GM23338 (cell line): ENCODE data around the gene HDAC8. TPM values are rescaled to one million over a fixed set of nuclear protein-coding genes. Genes with fewer than 3 reads are reported as not detected.

Experiments used
- ATAC-seq: fragments of 200-7000 bp; cut with Tn5 transposase; 3 replicates; pipeline ENCODE4 v1.9.1; 2020
- DNase-seq: peaks from one replicate; pipeline ENCODE4 v3.0.0-alpha.2; 2015; ENCODE audit warnings: low spot score
- H2AFZ ChIP-seq: fragments of 200-600 bp; sonication (generic); 2 replicates; pipeline ENCODE4 v1.8.0; 2016; ENCODE audit warnings: antibody characterized with exemption, mild to moderate bottlenecking, moderate library complexity
- H3F3A ChIP-seq: fragments of 200-600 bp; sonication (generic); replicated peaks from 2 replicates; pipeline ENCODE4 v1.8.0; 2017; ENCODE audit warnings: antibody characterized with exemption, mixed run types, low read depth
- H3K27ac ChIP-seq: fragments of 200-600 bp; sonication (generic); 2 replicates; pipeline ENCODE4 v1.6.1; 2016; ENCODE audit warnings: low read depth
- H3K27me3 ChIP-seq: fragments of 200-600 bp; sonication (generic); 2 replicates; pipeline ENCODE4 v1.8.0; 2016; ENCODE audit warnings: mild to moderate bottlenecking, mixed run types, moderate library complexity; ENCODE audit not compliant: insufficient read depth
- H3K36me3 ChIP-seq: fragments of 200-600 bp; sonication (generic); 2 replicates; pipeline ENCODE4 v1.8.0; 2016; ENCODE audit warnings: mild to moderate bottlenecking; ENCODE audit not compliant: insufficient read depth
- H3K4me1 ChIP-seq: fragments of 200-600 bp; sonication (generic); 2 replicates; pipeline ENCODE4 v1.8.0; 2016; ENCODE audit warnings: mild to moderate bottlenecking, moderate library complexity; ENCODE audit not compliant: insufficient read depth
- H3K4me2 ChIP-seq: fragments of 200-600 bp; sonication (generic); 2 replicates; pipeline ENCODE4 v1.7.1; 2017; ENCODE audit warnings: mixed run types
- H3K4me3 ChIP-seq: fragments of 200-600 bp; sonication (generic); 2 replicates; pipeline ENCODE4 v1.6.1; 2016; ENCODE audit warnings: mixed run types
- H3K79me2 ChIP-seq: fragments of 200-600 bp; sonication (generic); replicated peaks from 2 replicates; pipeline ENCODE4 v1.8.0; 2017; ENCODE audit warnings: mild to moderate bottlenecking; ENCODE audit not compliant: insufficient read depth
- H3K9me2 ChIP-seq: fragments of 200-600 bp; sonication (generic); 2 replicates; pipeline ENCODE4 v1.8.0; 2017; ENCODE audit not compliant: insufficient read depth
- H4K20me1 ChIP-seq: fragments of 200-600 bp; sonication (generic); replicated peaks from 2 replicates; pipeline ENCODE4 v1.8.0; 2017; ENCODE audit warnings: mild to moderate bottlenecking; ENCODE audit not compliant: insufficient read depth
- H3K27ac Mint-ChIP-seq: 2 replicates; pipeline ENCODE4 v1.8.0; 2020; ENCODE audit warnings: inconsistent platforms, mild to moderate bottlenecking, moderate library complexity, mixed read lengths
- H3K27me3 Mint-ChIP-seq: 3 replicates; pipeline ENCODE4 v1.8.0; 2022; ENCODE audit warnings: low read depth, mild to moderate bottlenecking, moderate library complexity, mixed read lengths, inconsistent platforms; ENCODE audit not compliant: insufficient read depth, poor library complexity
- H3K36me3 Mint-ChIP-seq: 3 replicates; pipeline ENCODE4 v1.8.0; 2021; ENCODE audit warnings: low read depth, mild to moderate bottlenecking, inconsistent platforms, moderate library complexity, mixed read lengths
- H3K4me1 Mint-ChIP-seq: 3 replicates; pipeline ENCODE4 v1.8.0; 2020; ENCODE audit warnings: mild to moderate bottlenecking, inconsistent platforms, mixed read lengths
- H3K4me3 Mint-ChIP-seq: 3 replicates; pipeline ENCODE4 v1.8.0; 2021; ENCODE audit warnings: moderate library complexity, mild to moderate bottlenecking, inconsistent platforms, mixed read lengths
- H3K9me3 Mint-ChIP-seq: 3 replicates; pipeline ENCODE4 v1.8.0; 2020; ENCODE audit warnings: moderate library complexity, mild to moderate bottlenecking, inconsistent platforms, mixed read lengths
- CREB1 ChIP-seq: fragments of 250-450 bp; sonication (Bioruptor Pico); IDR thresholded peaks from 2 replicates; pipeline ENCODE4 v1.5.0; 2020; ENCODE audit warnings: low read depth, mild to moderate bottlenecking, moderate library complexity
- ETS1 ChIP-seq: IDR thresholded peaks from 2 replicates; pipeline ENCODE4 v1.6.1; 2016; ENCODE audit warnings: antibody characterized with exemption
- EZH2 ChIP-seq: fragments of 200-600 bp; sonication (generic); IDR thresholded peaks from one replicate; pipeline ENCODE4 v1.8.0; 2017; ENCODE audit warnings: antibody characterized with exemption, mild to moderate bottlenecking, low read depth; ENCODE audit not compliant: unreplicated experiment
- EZH2phosphoT487 ChIP-seq: fragments of 200-600 bp; sonication (generic); IDR thresholded peaks from one replicate; pipeline ENCODE4 v1.8.1; 2018; ENCODE audit warnings: antibody characterized with exemption; ENCODE audit not compliant: unreplicated experiment
- JUNB ChIP-seq: IDR thresholded peaks from one replicate; pipeline ENCODE4 v1.6.1; 2016; ENCODE audit warnings: antibody characterized with exemption; ENCODE audit not compliant: unreplicated experiment
- NANOG ChIP-seq: IDR thresholded peaks from 2 replicates; pipeline ENCODE4 v1.6.1; 2016; ENCODE audit warnings: antibody characterized with exemption, borderline replicate concordance
- POLR2AphosphoS5 ChIP-seq: IDR thresholded peaks from 2 replicates; pipeline ENCODE4 v1.6.1; 2016; ENCODE audit warnings: antibody characterized with exemption, low read depth
- STAT1 ChIP-seq: IDR thresholded peaks from one replicate; pipeline ENCODE4 v1.6.1; 2016; ENCODE audit warnings: antibody characterized with exemption; ENCODE audit not compliant: unreplicated experiment
- ZNF114 ChIP-seq: fragments of 250-450 bp; sonication (Bioruptor Pico); IDR thresholded peaks from 2 replicates; pipeline ENCODE4 v1.5.0; 2020; ENCODE audit warnings: mild to moderate bottlenecking, moderate library complexity
- ZNF331 ChIP-seq: fragments of 250-450 bp; sonication (Bioruptor Pico); IDR thresholded peaks from 2 replicates; pipeline ENCODE4 v1.5.0; 2020; ENCODE audit warnings: low read depth, mild to moderate bottlenecking, moderate library complexity
- polyA plus RNA-seq: library from polyadenylated mRNA; unstranded; fragments of >200 nt; fragmentation: Nextera tagmentation; extraction: Ambion mirVana; gene quantifications from 2 replicates; pipeline ENCODE4 v1.2.1, GENCODE V29; 2016
- total RNA-seq: library from RNA; depleted of rRNA; stranded (reverse); fragments of >200 nt; shearing (Covaris generic); gene quantifications from 2 replicates; pipeline ENCODE4 v1.2.3, GENCODE V29; 2014
- TF ChIP-seq, protein P1 (sequence below): fragments of 250-450 bp; sonication (Bioruptor Pico); IDR thresholded peaks from 2 replicates; pipeline ENCODE4 v1.5.0; 2020; ENCODE audit warnings: mild to moderate bottlenecking, moderate library complexity
- TF ChIP-seq, protein P2 (sequence below): IDR thresholded peaks from one replicate; pipeline ENCODE4 v1.6.1; 2018; ENCODE audit warnings: antibody characterized with exemption; ENCODE audit not compliant: unreplicated experiment
- TF ChIP-seq, protein P3 (sequence below), 2 experiments: fragments of 200-600 bp in 1 of 2; sonication (generic) in 1 of 2; conservative IDR thresholded peaks; 2 replicates each; pipeline versions ENCODE4 v1.5.1 to v1.6.1; 2016 to 2017; ENCODE audit warnings: antibody characterized with exemption in 2 of 2, low read depth in 2 of 2, mild to moderate bottlenecking in 2 of 2, moderate library complexity in 1 of 2

Gene HDAC8
- total and polyA plus RNA-seq, 2 experiments from 2014 or later, result 21.6 to 28.7 TPM

GRCh38 chrX:72340041-72340440 lies 232.6 kb downstream of the HDAC8 start:
- Histone ChIP-seq H3K4me1 (no peaks in the 10 kb centered on the region), H3K9me2 (no peaks in the 10 kb centered on the region), H3K27ac (no peak overlapping the region), H3K4me3 (no peak overlapping the region), H3K4me2 (no peak overlapping the region), H2AFZ (no peak overlapping the region), H4K20me1 (no peaks in the 10 kb centered on the region), H3K27me3 (no peaks in the 10 kb centered on the region), H3F3A (no peaks in the 10 kb centered on the region), H3K36me3 (no peaks in the 10 kb centered on the region), H3K79me2 (no peaks in the 10 kb centered on the region)
- H3K36me3 Mint-ChIP-seq, result no peaks in the 10 kb centered on the region
- TF ChIP-seq ETS1 (no peak), EZH2phosphoT487 (no peak), ZNF331 (no peak), POLR2AphosphoS5 (no peak), ZNF114 (CRISPR knock-in tag) (no peak), JUNB (no peak), STAT1 (no peak), CREB1 (CRISPR knock-in tag) (no peak), EZH2 (no peak), NANOG (no peak)
- TF ChIP-seq, protein P1, sequence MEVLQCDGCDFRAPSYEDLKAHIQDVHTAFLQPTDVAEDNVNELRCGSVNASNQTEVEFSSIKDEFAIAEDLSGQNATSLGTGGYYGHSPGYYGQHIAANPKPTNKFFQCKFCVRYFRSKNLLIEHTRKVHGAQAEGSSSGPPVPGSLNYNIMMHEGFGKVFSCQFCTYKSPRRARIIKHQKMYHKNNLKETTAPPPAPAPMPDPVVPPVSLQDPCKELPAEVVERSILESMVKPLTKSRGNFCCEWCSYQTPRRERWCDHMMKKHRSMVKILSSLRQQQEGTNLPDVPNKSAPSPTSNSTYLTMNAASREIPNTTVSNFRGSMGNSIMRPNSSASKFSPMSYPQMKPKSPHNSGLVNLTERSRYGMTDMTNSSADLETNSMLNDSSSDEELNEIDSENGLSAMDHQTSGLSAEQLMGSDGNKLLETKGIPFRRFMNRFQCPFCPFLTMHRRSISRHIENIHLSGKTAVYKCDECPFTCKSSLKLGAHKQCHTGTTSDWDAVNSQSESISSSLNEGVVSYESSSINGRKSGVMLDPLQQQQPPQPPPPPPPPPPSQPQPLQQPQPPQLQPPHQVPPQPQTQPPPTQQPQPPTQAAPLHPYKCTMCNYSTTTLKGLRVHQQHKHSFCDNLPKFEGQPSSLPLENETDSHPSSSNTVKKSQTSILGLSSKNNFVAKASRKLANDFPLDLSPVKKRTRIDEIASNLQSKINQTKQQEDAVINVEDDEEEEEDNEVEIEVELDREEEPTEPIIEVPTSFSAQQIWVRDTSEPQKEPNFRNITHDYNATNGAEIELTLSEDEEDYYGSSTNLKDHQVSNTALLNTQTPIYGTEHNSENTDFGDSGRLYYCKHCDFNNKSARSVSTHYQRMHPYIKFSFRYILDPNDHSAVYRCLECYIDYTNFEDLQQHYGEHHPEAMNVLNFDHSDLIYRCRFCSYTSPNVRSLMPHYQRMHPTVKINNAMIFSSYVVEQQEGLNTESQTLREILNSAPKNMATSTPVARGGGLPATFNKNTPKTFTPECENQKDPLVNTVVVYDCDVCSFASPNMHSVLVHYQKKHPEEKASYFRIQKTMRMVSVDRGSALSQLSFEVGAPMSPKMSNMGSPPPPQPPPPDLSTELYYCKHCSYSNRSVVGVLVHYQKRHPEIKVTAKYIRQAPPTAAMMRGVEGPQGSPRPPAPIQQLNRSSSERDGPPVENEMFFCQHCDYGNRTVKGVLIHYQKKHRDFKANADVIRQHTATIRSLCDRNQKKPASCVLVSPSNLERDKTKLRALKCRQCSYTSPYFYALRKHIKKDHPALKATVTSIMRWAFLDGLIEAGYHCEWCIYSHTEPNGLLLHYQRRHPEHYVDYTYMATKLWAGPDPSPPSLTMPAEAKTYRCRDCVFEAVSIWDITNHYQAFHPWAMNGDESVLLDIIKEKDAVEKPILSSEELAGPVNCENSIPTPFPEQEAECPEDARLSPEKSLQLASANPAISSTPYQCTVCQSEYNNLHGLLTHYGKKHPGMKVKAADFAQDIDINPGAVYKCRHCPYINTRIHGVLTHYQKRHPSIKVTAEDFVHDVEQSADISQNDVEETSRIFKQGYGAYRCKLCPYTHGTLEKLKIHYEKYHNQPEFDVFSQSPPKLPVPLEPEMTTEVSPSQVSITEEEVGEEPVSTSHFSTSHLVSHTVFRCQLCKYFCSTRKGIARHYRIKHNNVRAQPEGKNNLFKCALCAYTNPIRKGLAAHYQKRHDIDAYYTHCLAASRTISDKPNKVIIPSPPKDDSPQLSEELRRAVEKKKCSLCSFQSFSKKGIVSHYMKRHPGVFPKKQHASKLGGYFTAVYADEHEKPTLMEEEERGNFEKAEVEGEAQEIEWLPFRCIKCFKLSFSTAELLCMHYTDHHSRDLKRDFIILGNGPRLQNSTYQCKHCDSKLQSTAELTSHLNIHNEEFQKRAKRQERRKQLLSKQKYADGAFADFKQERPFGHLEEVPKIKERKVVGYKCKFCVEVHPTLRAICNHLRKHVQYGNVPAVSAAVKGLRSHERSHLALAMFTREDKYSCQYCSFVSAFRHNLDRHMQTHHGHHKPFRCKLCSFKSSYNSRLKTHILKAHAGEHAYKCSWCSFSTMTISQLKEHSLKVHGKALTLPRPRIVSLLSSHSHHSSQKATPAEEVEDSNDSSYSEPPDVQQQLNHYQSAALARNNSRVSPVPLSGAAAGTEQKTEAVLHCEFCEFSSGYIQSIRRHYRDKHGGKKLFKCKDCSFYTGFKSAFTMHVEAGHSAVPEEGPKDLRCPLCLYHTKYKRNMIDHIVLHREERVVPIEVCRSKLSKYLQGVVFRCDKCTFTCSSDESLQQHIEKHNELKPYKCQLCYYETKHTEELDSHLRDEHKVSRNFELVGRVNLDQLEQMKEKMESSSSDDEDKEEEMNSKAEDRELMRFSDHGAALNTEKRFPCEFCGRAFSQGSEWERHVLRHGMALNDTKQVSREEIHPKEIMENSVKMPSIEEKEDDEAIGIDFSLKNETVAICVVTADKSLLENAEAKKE, result no peak
- TF ChIP-seq, protein P2, sequence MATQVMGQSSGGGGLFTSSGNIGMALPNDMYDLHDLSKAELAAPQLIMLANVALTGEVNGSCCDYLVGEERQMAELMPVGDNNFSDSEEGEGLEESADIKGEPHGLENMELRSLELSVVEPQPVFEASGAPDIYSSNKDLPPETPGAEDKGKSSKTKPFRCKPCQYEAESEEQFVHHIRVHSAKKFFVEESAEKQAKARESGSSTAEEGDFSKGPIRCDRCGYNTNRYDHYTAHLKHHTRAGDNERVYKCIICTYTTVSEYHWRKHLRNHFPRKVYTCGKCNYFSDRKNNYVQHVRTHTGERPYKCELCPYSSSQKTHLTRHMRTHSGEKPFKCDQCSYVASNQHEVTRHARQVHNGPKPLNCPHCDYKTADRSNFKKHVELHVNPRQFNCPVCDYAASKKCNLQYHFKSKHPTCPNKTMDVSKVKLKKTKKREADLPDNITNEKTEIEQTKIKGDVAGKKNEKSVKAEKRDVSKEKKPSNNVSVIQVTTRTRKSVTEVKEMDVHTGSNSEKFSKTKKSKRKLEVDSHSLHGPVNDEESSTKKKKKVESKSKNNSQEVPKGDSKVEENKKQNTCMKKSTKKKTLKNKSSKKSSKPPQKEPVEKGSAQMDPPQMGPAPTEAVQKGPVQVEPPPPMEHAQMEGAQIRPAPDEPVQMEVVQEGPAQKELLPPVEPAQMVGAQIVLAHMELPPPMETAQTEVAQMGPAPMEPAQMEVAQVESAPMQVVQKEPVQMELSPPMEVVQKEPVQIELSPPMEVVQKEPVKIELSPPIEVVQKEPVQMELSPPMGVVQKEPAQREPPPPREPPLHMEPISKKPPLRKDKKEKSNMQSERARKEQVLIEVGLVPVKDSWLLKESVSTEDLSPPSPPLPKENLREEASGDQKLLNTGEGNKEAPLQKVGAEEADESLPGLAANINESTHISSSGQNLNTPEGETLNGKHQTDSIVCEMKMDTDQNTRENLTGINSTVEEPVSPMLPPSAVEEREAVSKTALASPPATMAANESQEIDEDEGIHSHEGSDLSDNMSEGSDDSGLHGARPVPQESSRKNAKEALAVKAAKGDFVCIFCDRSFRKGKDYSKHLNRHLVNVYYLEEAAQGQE, result no peak
- TF ChIP-seq, protein P3, sequence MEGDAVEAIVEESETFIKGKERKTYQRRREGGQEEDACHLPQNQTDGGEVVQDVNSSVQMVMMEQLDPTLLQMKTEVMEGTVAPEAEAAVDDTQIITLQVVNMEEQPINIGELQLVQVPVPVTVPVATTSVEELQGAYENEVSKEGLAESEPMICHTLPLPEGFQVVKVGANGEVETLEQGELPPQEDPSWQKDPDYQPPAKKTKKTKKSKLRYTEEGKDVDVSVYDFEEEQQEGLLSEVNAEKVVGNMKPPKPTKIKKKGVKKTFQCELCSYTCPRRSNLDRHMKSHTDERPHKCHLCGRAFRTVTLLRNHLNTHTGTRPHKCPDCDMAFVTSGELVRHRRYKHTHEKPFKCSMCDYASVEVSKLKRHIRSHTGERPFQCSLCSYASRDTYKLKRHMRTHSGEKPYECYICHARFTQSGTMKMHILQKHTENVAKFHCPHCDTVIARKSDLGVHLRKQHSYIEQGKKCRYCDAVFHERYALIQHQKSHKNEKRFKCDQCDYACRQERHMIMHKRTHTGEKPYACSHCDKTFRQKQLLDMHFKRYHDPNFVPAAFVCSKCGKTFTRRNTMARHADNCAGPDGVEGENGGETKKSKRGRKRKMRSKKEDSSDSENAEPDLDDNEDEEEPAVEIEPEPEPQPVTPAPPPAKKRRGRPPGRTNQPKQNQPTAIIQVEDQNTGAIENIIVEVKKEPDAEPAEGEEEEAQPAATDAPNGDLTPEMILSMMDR (conservative IDR thresholded peaks at IDR 0.05; ENCODE audit: low read depth in 2 of 2), result no peak
- H3K9me3 Mint-ChIP-seq, result no peaks in the 10 kb centered on the region
- peaks cover 2% of the 10 kb centered on the region for H3K27me3 Mint-ChIP-seq
- ATAC-seq (no peak), DNase-seq (no peak)
- H3K27ac Mint-ChIP-seq, result no peak overlapping the region
- H3K4me1 Mint-ChIP-seq, result peaks cover 4% of the 10 kb centered on the region; the same call in 1 of the 3 replicates
- no peak overlapping the region for H3K4me3 Mint-ChIP-seq
